ENCODE data around the gene CTNNA2. TPM values are rescaled to one million over a fixed set of nuclear protein-coding genes. Genes with fewer than 3 reads are reported as not detected.

Gene CTNNA2
- total RNA-seq, 1 experiment from 2014 or later: not detected

DNA sequence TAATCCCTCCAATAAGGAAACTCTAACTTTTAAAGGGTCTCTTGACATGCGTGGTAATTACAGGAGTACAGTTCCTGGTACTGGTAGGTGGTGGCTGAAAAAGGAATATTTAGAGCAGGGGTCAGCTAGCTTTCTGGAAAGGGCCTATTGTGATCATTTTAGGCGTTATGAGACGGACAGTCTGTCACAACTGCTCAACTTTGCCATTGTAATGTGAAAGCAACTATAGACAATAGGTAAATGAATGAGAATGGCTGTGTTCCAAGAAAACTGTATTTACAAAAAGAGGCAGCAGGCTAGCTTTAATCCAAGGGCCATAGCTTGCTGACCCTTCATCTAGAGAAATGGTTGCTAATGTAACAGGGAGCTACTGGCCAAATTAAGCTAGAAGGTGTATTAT lies 969.4 kb downstream of the CTNNA2 start:
- no peak for DNase-seq (ENCODE audit: low read depth)

GRCh38 chr2:80489717-80490116 lies 976.9 kb downstream of the CTNNA2 start:
- no peak for DNase-seq (ENCODE audit: low read depth)

DNA sequence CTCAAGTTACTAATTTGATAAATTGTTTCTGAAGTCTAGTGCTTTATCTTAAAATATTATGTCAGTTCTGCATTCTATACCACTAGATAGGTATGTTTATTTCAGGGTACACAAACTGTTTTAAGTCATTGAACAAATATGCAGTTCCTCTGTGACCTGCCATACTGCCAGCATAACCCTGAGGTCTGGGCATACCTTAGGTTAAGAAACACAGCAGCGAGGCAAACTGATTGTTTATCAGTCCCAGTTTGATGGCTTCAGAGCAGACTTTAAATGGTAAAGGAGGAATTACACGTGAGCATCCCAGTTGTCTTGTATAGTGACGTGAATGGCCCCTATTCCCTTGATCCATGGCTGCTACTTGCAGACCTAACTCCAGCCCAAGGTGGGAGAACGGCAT lies 978.1 kb downstream of the CTNNA2 start:
- DNase-seq (ENCODE audit: low read depth): no peak

DNA sequence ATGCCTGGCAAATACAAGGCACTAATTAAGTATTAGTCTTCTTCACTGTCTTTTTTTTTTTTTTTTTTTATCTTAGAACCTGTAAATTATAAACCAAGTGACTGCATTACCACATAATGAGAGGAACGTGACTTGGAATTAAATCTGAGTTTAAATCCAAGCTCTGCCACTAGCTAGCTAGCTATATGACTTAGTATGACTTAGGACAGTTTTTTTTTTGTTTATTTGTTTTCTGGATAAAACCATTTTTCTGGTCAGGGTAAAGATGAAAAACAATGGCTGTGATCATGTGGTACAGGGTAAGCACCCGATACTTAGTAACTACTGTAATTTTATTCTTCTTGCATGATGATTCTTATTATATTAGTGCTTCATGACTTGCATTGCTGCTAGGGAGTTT lies 983.5 kb downstream of the CTNNA2 start:
- DNase-seq (ENCODE audit: low read depth): no peak

DNA sequence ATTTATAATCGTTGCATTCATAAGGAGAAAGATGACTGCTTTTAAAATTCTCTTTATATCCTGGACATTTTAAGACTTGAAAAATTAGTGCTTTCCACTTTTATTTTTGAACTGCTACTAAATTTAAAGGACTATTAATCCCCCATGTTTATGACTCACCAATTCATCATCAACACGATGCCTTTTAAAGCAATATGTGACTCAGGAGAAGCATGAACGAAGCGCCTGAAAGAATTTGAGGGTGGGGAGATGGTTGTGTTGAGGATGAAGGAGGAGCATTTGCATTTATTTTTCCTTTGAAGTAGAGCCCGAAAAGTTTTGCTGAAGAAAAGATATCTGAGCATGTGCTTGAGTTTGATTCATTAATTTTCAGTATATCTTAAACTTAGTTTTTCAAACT lies 983.9 kb downstream of the CTNNA2 start:
- DNase-seq (ENCODE audit: low read depth): no peak

- no peak for DNase-seq (ENCODE audit: low read depth)
These were observed 986.2 kb downstream of the CTNNA2 start for GRCh38 chr2:80499095-80499494.

GRCh38 chr2:80501874-80502624 lies 989.2 kb downstream of the CTNNA2 start:
- DNase-seq (ENCODE audit: low read depth): no peak

GRCh38 chr2:80506563-80506962 lies 993.7 kb downstream of the CTNNA2 start:
- no peak for DNase-seq (ENCODE audit: low read depth)

- DNase-seq (ENCODE audit: low read depth): no peak
These were observed 997.9 kb downstream of the CTNNA2 start for GRCh38 chr2:80510716-80511115.

GRCh38 chr2:80515964-80516363 lies 1003.1 kb downstream of the CTNNA2 start:
- DNase-seq (ENCODE audit: low read depth): no peak

DNA sequence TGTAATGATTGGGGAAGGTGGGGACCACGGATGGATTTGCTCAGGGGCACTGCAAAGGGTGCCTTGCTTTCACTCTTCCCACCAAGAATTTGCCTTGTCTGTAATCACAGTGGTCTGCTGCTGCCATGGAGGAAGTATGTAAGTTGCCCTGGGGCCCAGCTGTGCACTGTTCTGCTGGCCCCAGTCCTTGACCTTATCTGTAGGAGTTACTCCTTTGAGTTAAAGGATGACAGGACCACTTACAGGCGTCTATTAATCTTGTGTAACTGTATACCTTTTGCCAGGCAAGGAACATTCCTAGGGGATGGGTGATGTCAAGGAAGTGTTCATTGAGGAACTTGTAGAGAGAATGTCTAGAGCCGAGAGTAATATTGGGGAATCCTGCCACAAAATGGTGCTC lies 1004.5 kb downstream of the CTNNA2 start:
- no peak for DNase-seq (ENCODE audit: low read depth)

GRCh38 chr2:80519121-80519643 lies 1006.3 kb downstream of the CTNNA2 start:
- DNase-seq (ENCODE audit: low read depth): no peak

GRCh38 chr2:80519699-80520291 lies 1006.9 kb downstream of the CTNNA2 start:
- DNase-seq (ENCODE audit: low read depth): no peak

- no peak for DNase-seq (ENCODE audit: low read depth)
These were observed 1012.3 kb downstream of the CTNNA2 start for GRCh38 chr2:80525152-80525551.

GRCh38 chr2:80527119-80527518 lies 1014.3 kb downstream of the CTNNA2 start:
- no peak for DNase-seq (ENCODE audit: low read depth)

- DNase-seq (ENCODE audit: low read depth): no peak
These were observed 1016.8 kb downstream of the CTNNA2 start for GRCh38 chr2:80529466-80530165.

DNA sequence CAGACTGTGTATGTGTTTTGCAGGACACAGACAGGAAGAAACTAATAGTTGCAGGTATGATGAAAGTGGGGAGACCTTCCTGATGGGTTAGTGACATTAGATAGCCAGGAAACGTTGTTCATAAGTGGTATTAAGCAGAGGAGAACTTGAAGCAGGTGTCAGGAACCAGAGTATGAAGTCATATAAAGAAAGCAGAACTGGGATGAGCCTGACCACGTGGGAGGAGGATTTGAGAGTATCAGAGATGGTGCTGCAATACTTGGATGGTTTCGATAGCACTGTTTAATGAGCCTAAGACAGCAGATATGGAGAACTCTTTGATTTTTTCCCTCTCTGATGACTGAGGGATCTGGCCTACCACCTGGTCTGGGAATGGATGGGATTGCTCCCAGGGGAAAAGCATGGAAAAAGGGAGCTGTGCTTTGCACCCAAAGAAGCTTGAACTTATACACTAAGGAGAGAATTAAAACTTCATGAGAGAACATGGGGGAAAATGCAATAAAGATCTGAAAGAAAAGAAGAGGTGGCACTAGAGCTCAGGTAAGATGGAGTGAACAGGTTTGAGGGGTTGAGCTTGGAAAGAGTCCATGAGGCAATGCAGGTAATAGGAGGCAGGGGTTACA lies 1017.7 kb downstream of the CTNNA2 start:
- no peak for DNase-seq (ENCODE audit: low read depth)

DNA sequence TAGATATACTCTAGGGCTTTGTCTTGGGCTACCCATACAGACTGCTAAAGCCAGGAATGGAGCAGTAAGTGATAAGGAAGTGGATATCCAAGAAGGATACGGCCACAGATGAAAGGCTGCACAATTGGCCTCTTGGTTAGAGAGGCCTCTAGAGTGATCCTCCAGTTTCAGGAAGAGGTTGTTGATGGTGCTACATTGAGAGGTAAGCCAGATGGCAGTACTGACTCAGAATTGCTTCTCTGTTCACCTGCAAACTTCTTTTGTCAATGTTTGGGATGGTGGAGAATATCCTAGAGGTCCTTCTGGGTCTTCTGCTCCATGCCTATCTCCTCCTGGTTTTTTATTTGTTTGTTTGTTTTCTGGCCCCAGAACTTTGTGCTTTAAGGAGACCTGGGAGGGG lies 1018.5 kb downstream of the CTNNA2 start:
- DNase-seq (ENCODE audit: low read depth): no peak

DNA sequence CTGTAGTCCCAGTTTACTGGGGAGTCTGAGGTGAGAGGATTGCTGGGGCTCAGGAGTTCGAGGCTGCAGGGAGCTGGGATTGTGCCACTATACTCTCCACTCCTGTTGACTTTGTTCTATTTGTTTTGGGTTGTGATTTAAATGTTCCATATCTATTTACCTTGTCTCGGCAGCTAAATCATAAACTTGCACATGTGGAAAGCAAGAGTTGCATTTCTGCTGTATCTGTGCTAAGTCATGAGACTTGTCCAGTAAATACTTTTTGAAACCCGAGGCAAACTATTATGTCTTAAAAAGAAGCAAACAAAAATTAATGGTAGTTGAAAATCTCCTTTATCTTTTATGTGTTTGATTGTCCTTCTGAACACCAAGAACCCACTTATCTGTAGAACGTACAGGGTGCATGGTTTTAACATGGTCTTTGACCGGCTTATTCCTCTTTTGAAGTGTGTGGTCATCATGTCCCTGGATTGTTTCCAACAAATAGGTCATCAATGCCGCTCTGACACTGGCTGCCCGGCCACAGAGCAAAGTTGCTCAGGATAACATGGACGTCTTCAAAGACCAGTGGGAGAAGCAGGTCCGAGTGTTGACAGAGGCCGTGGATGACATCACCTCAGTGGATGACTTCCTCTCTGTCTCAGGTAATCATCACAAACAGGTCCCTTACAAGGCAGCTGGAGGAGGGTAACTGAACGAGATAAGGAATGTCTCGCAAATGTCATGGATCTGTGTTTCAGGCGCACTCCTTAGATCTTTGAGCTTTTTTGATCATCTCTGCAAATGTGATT lies 1032.8 kb downstream of the CTNNA2 start:
- no peak for DNase-seq (ENCODE audit: low read depth)

GRCh38 chr2:80546766-80547165 lies 1033.9 kb downstream of the CTNNA2 start:
- DNase-seq (ENCODE audit: low read depth): no peak

DNA sequence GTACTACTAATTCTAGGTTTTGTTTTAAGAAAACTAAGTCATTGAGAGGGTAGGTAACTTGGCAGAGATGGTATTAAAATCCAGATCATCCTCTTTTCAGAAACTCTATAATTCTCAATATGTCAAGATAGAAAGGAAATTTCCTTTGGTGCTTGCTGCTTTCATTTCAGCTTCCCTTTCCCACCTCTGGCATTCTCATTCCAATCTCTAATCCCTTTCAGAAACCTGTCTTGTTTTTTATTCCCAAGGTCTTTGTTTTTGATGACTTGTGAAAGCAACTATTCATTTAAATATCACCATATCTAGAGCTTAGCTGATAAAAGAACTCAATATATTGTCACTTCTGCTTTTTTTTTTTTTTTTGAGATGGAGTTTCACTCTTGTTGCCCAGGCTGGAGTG lies 1034.5 kb downstream of the CTNNA2 start:
- no peak for DNase-seq (ENCODE audit: low read depth)

- no peak for DNase-seq (ENCODE audit: low read depth)
These were observed 1035.6 kb downstream of the CTNNA2 start for GRCh38 chr2:80548469-80548868.

Measured in Daoy (cell line).